NCI-H526 treated with DMSO at 0.1 percent for 48 hours (cell line): Measurements from ENCODE around the gene OR4X1.
"Not testable (repeated sequence)": the region's sequence is repeated elsewhere in the genome, so short reads cannot be mapped to it uniquely, and the experiment has no call there.

Source experiments
- DNase-seq: peaks from one replicate; lab custom pipeline; 2025; lab: John Stamatoyannopoulos, UW

The OR4X1 gene, protein sequence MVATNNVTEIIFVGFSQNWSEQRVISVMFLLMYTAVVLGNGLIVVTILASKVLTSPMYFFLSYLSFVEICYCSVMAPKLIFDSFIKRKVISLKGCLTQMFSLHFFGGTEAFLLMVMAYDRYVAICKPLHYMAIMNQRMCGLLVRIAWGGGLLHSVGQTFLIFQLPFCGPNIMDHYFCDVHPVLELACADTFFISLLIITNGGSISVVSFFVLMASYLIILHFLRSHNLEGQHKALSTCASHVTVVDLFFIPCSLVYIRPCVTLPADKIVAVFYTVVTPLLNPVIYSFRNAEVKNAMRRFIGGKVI

DNA sequence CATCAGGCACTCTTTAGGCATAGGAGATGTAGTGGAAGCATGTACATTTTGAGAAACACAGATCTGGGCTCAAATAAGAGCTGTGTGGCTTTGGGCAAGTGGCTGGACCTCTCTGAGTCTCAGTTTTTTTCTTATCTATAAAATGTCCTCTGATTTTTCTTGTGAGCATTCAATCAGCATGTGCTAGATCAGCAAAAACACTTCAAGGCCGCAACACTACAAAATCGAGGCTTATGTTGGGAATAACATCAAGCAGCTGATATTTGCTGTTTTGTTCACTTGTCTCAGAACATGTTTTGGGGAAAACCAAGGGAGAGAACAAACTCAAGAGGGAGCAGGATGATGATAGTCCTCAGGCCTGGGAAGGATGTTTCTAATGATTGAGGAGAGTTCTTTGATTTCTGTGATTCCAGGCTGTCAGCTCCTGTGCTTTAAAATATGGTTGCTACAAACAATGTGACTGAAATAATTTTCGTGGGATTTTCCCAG, at the start of gene OR4X1:
OR4X1 (plus strand) TSS at position 439 of the 489 bp plus-strand sequence; CDS start at position 439, 0 bp downstream.
- no peak for DNase-seq

DNA sequence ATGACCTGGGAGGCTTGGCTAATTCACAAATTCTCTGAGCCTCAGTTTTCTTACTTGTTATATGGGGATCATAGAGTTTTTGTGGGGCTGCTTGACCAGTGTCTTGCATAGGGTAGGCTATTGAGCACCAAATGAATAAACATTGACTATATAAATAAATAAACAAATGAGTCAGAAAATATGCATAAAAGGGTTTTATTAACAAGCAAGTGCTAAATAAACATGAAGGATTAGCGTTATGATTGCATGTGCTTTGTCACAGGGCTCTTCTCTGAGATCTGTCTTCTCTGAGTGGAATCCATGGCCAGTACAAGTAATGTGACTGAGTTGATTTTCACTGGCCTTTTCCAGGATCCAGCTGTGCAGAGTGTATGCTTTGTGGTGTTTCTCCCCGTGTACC, 47.2 kb upstream of the OR4X1 start, which contains the start of gene OR4B1:
OR4B1 (plus strand) TSS at position 301 of the 400 bp plus-strand sequence; CDS start at position 301, 0 bp downstream.
- DNase-seq = no peak

DNA sequence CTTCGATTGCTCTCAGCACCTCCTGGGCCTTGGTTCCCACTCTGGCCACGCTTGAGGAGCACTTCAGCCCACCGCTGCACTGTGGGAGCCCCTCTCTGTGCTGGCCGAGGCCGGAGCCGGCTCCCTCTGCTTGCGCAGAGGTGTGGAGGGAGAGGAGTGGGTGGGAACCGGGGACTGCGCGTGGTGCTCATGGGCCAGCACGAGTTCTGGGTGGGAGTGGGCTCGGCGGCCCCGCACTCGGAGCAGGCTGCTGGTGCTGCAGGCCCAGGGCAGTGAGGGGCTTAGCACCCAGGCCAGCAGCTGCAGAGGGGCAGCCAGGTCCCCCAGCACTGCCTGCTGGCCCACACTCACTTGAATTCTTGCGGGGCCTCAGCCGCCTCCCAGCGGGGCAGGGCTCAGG, 34.9 kb upstream of the OR4X1 start:
- no peak for DNase-seq

DNA sequence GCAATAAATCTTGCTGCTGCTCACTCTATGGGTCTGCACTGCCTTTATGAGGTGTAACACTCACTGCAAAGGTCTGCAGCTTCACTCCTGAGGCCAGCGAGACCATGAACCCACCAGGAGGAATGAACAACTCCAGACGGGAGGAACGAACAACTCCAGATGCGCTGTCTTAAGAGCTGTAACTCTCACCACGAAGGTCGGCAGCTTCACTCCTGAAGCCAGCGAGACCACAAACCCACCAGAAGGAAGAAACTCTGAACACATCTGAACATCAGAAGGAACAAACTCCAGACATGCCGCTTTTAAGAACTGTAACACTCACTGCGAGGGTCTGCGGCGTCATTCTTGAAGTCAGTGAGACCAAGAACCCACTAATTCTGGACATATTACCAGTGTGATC, 33.6 kb upstream of the OR4X1 start:
- not testable (repeated sequence) for DNase-seq

DNA sequence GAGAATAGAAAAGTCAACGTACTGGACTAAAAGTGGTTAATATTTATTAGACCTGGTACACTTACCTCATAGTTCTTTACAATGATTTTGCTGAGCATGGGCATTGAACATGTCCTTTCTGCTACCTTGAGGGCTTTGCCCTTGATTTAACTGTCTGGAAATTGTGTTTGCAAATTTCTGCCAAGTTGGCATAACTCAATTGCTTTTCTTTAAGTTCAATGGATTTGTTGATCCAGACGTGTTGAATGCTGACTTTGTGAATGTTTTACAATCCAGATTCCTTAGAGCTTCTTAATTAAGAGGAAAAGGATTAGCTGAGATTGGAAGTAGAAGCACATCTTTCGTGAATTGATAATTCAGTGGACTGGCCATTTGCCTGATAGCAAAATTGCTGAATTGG, 25.9 kb upstream of the OR4X1 start:
- no peak for DNase-seq

DNA sequence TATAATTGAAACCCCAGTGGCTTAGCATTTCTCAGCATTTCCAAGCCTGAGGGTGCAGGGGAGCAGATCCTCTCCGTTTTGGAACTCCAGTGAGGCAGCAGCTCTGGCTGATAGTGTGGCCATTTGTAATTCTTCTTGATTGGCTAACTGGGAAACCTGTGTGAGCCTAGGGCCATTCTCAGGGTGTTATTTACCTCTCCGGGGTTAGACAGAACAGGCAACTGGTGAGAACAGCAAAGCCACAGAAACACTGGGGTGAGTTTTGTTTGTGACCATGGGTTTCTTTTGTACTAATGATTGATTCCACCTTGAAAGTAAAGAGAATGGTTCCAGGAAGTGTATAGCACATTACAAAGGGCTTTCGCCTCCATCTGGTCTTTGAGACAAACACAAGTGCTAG, 21.2 kb upstream of the OR4X1 start:
- no peak for DNase-seq

DNA sequence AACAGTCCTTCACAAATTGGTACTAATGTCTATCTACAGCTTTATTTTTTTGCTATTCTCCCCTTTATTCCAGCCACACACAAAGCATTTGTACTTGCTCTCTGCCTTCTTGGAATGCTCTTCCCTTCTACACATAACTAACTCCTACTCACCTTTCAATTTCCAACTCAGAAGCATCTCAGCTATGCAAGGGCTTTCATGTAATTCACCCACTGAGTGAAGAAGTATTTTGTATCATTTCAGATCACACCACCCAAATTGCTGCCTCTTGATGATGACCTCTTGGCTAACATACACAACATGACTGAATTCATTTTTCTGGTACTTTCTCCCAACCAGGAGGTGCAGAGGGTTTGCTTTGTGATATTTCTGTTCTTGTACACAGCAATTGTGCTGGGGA, 18.9 kb upstream of the OR4X1 start, which contains the start of gene OR4X2:
OR4X2 (plus strand) TSS at position 301 of the 400 bp plus-strand sequence; CDS start at position 301, 0 bp downstream.
- DNase-seq = no peak

DNA sequence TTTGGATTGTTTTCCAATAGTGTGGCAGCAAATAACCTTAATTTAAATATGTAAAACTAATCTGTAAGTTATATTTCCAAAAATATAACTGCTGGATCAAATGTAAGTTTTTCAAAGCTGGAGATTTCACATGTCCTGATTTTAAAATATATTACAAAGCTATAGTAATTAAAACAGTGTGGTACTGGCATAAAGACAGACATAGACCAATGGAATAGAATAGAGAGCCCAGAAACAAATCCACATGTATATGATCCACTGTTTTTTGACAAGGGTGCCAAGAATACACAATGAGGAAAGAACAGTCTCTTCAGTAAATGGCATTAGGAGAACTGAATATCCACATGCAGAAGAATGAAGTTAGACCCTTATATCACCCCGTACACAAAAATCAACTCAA, 14.8 kb upstream of the OR4X1 start:
- DNase-seq = no peak

DNA sequence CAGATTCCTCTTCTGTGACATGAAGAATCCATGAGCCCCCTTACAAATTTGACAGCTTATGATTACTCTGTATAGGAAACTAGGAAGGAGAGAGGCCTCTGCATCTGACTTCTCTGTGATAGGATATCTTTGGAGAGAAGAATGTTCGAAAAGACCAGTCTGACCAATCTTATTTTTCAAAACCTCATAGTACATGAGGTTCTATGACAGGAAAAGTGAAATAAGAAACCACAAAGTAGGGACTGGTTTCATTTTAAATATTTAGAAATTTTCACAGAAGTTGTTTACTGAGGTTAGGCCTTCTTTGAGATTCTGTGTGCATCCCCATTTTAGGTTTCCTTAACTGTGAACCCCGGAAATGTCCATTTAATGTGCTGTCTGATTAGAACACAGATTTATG, 2.1 kb upstream of the OR4X1 start:
- DNase-seq = no peak

DNA sequence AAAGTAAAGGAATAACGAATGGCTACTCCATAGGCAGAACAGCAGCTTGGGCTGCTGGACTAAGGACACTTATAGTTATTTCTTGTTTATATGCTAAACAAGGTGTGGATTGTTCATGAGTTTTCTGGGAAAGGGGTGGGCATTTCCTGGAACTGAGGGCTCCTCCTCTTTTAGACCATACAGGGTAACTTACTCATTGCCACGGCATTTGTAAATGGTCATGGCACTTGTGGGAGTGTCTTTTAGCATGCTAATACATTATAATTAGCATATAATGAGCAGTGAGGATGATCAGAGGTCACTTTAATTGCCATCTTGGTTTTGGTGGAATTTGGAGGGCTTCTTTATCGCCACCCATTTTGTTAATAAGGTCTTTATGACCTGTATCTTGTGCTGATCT, 7.0 kb downstream of the OR4X1 start:
- DNase-seq = no peak

DNA sequence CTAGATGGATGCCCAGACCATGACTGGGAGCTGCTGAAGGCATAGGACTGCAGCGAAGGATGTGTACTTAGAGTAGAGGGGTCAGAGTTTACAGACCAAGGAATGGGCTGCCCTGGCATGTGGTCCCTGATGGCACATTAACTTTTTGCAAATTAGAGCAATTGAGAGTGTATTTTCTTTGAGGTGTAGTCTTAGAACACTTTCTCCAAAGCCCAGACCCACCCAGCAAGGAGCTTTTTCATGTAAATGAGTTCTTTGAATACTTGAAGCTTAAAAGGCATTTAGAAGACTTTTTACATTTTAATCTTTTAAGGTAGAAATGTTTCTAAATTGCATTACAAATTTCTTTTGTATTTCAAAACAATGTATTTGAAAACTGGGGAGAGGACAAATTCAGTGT, 8.9 kb downstream of the OR4X1 start:
- DNase-seq = no peak

DNA sequence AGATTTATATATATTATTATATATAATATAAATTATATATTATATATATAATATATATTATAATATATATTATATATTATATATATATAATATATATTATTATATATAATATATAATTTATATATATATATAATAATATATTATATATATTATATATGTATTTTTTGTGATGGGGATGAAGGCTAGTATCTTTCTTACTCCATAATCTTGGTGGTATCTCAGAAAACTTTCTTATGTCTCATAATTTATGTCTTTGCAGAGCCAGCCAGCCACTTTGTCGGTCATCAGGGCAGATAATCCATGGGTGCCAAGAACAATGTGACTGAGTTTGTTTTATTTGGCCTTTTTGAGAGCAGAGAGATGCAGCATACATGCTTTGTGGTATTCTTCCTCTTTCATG, 42.3 kb downstream of the OR4X1 start, which contains the start of gene OR4S1:
OR4S1 (plus strand) TSS at position 301 of the 400 bp plus-strand sequence; CDS start at position 301, 0 bp downstream.
- no peak for DNase-seq

DNA sequence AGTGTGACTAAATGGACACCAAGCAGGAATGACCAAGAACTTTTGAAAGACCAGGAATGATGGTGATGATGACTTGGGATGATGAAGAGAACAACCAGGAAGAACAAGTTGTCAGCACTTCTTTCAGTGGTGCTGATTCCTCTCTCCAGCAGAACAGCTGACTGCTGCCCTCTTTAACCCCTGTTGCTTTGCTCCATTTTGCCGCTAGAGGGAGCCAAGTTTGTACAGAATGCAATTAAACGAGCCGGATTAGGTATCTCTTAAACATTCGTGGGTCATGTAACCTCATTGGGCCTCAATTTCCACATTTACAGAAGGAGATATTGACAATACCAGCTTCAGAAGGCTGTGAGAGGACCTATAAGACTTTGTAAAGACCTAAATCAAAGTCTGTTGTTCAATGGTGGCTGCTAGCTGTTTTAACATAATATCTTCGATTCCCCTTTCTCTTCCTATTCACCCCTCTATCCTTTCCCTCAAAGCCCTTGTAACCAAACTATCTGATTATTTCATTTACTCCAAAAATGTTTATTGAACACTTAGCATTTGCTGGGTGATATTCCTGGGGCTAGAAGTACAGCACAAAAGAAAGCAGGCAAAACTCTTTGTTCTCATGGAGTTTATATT, 44.2 kb downstream of the OR4X1 start:
- peak; percentile 25 for DNase-seq

DNA sequence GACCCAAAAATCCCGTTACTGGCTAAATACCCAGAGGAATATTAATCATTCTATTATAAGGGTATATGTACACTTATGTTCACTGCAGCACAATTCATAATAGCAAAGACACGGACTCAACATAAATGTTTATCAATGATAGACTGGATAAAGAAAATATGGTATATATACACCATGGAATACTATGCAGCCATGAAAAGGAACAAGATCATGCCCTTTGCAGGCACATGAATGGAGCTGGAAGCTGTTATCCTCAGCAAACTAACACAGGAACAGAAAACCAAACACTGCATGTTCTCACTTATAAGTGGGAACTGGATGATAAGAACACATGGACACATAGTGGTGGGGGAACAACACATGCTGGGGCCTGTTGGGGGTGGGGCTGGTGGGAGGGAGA, 49.9 kb downstream of the OR4X1 start:
- not testable (repeated sequence) for DNase-seq
